IPS DF 6.9 (cell line): ENCODE measurements around the gene REV3L.

Experiments used
- DNase-seq: peaks from one replicate; pipeline ENCODE4 v3.0.0-alpha.2; 2013; ENCODE audit warnings: low read depth, low spot score
- H3K27ac ChIP-seq: one replicate; pipeline ENCODE4 v1.5.1; 2013; ENCODE audit warnings: low read length, control low read depth
- H3K27me3 ChIP-seq: 2 replicates; pipeline ENCODE4 v1.6.1; 2013; ENCODE audit warnings: mild to moderate bottlenecking, low read length; ENCODE audit not compliant: control insufficient read depth, insufficient read depth
- H3K36me3 ChIP-seq: 2 replicates; pipeline ENCODE4 v1.6.1; 2013; ENCODE audit warnings: low read length; ENCODE audit not compliant: control insufficient read depth, insufficient read depth
- H3K4me1 ChIP-seq: 2 replicates; pipeline ENCODE4 v1.6.1; 2013; ENCODE audit warnings: low read length; ENCODE audit not compliant: control insufficient read depth, insufficient read depth
- H3K4me3 ChIP-seq: 2 replicates; pipeline ENCODE4 v1.5.1; 2013; ENCODE audit warnings: mild to moderate bottlenecking, low read length
- H3K9me3 ChIP-seq: 2 replicates; pipeline ENCODE4 v1.6.1; 2013; ENCODE audit warnings: low read length, inconsistent platforms; ENCODE audit not compliant: control insufficient read depth, insufficient read depth
- WGBS: extraction: QIAGEN DNeasy Blood & Tissue Kit; methylation state at CpG from one replicate; pipeline ENCODE4 v1.1.7; 2013; ENCODE audit warnings: mixed read lengths, missing lambda C conversion rate; ENCODE audit not compliant: insufficient read length, insufficient coverage; 5-methylcytosine and 5-hydroxymethylcytosine counted together

Gene REV3L

GRCh38 chr6:111427341-111428116, 55.5 kb downstream of the REV3L start:
- Histone ChIP-seq H3K36me3 (no peaks in the 10 kb centered on the region), H3K27ac (no peak overlapping the region), H3K27me3 (no peaks in the 10 kb centered on the region), H3K4me3 (no peak overlapping the region), H3K4me1 (no peaks in the 10 kb centered on the region), H3K9me3 (no peaks in the 10 kb centered on the region)
- WGBS = no CpG with 5 or more reads among the region's 5 CpGs
- DNase-seq = no peak

DNA sequence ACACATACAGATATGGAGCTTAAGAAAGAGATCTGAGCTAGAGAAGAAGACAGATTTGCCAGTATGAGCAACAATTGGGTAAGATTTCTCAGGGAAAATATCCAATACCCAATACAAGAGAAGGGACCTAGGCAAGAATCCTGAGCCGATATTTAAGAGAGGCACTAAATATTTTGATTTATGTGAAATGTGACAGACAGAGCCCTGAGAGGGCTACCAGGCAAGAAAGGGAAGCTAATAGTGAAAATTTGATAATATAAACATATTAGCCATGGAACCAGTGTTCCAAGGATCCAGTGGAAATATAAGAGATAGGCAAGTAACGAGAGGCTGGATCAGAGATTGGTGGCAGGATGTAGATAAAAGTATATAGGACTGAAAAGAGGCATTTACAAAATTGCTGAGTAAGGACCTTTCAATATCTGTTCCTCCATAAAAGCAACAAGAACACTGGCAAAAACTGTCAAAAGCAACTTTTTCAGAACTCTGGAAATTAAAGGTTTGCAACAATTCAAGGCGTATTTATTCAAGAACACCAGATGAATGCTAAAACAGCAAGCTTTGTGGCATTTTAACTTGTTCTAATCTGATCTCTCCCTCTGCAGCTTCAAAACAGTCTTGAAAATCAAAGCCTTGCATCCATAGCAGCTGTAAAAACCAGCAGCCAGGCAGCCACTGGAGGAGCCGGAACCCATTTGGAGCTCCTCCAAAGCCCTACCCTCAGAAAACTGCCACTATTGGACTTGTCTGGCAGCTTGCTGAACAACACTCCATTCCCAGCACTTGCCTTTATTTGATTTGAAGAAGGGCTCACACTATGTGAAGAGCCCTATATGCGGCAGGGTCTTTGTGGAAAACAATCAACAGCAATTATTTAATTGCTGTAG, 58.8 kb downstream of the REV3L start:
- H3K4me3 ChIP-seq = no peak overlapping the region
- no peak for DNase-seq
- no peaks in the 10 kb centered on the region for H3K4me1 ChIP-seq
- no CpG with 5 or more reads among the region's 5 CpGs for WGBS
- H3K27ac ChIP-seq = no peak overlapping the region
- H3K36me3 ChIP-seq = no peaks in the 10 kb centered on the region
- no peaks in the 10 kb centered on the region for H3K27me3 ChIP-seq
- H3K9me3 ChIP-seq = no peaks in the 10 kb centered on the region

GRCh38 chr6:111423055-111423633, 59.9 kb downstream of the REV3L start:
- Histone ChIP-seq H3K4me3 (no peak overlapping the region), H3K27me3 (no peaks in the 10 kb centered on the region)
- 100% methylated on average over 1 of the region's 2 CpGs for WGBS

DNA sequence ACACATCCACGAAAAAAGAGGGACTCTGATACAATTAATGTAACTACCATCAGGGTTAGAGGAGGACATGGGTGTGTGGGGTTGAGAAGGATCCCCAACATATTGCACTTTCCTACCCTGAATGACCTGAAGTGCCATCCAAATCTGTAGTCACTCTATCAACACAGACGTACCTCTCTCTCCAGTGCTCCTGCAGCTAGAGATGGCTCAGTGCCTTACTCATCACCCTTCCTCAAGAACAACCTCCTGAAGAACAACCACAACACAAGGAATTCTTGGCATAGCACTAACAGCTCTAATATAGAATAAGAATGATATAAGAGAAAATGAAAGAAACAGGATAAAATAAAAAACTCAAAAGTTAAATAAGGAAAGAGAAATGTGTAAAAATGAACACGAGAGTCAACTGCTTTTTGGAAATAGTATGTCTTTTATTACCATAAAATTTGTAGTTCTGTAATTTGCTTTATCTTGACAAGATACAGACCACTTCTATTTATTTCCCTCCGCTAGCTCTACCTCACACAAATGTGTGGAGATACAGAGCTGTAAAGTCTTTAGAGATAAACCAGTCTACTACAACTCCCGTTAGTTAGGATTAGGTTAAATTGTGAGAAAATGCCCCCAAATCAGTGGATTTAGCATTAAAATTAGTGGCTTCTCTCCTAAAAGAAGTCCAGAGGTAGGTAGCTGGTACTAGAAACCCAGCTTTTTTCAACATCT, 63.9 kb downstream of the REV3L start:
- Histone ChIP-seq H3K36me3 (no peaks in the 10 kb centered on the region), H3K27ac (no peak overlapping the region), H3K4me3 (no peak overlapping the region), H3K9me3 (no peaks in the 10 kb centered on the region), H3K27me3 (no peaks in the 10 kb centered on the region), H3K4me1 (no peaks in the 10 kb centered on the region)
- DNase-seq = no peak
- WGBS = no CpG with 5 or more reads among the region's 5 CpGs

More at GRCh38 chr6:111423055-111423633, 59.9 kb downstream of the REV3L start:
- H3K9me3 ChIP-seq = no peaks in the 10 kb centered on the region
- H3K4me1 ChIP-seq = no peaks in the 10 kb centered on the region
- H3K27ac ChIP-seq = no peak overlapping the region
- DNase-seq = no peak
- no peaks in the 10 kb centered on the region for H3K36me3 ChIP-seq

DNA sequence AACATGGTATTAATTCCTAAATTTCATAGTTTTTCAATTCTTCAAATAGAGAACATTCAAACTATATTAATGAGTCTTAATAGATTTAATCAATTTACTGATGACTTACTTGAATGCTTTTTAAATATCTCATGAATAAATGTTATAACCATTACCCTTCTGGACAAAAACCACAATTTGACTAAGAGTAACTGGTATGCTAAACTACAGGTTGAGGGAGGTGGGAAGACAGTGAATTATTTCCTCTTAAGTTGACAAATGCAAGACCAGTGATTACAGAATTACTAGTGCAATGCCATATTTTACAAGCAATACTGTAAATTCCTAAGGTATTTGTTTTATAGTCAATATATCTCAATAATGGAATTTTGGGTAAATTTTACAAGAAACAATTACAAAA, 65.1 kb downstream of the REV3L start:
- Histone ChIP-seq H3K4me3 (no peak overlapping the region), H3K27ac (no peak overlapping the region), H3K27me3 (no peaks in the 10 kb centered on the region), H3K36me3 (no peaks in the 10 kb centered on the region), H3K9me3 (no peaks in the 10 kb centered on the region), H3K4me1 (no peaks in the 10 kb centered on the region)
- DNase-seq = no peak

- Histone ChIP-seq H3K4me1 (no peaks in the 10 kb centered on the region), H3K27me3 (no peaks in the 10 kb centered on the region), H3K27ac (no peak overlapping the region), H3K9me3 (no peaks in the 10 kb centered on the region), H3K36me3 (no peaks in the 10 kb centered on the region), H3K4me3 (no peak overlapping the region)
- WGBS = no CpG with 5 or more reads among the region's 2 CpGs
- DNase-seq = no peak
These were observed 65.8 kb downstream of the REV3L start for GRCh38 chr6:111417181-111417585.

- Histone ChIP-seq H3K4me3 (no peak overlapping the region), H3K4me1 (no peaks in the 10 kb centered on the region), H3K36me3 (no peaks in the 10 kb centered on the region), H3K27me3 (no peaks in the 10 kb centered on the region), H3K9me3 (no peaks in the 10 kb centered on the region), H3K27ac (no peak overlapping the region)
- no peak for DNase-seq
These were observed 66.5 kb downstream of the REV3L start for GRCh38 chr6:111416529-111416928.

GRCh38 chr6:111414373-111414772, 68.6 kb downstream of the REV3L start:
- Histone ChIP-seq H3K4me3 (no peak overlapping the region), H3K36me3 (no peaks in the 10 kb centered on the region), H3K4me1 (no peaks in the 10 kb centered on the region), H3K27ac (no peak overlapping the region), H3K9me3 (no peaks in the 10 kb centered on the region), H3K27me3 (no peaks in the 10 kb centered on the region)
- no CpG with 5 or more reads among the region's 1 CpG for WGBS
- DNase-seq = no peak

- no peak overlapping the region for H3K4me3 ChIP-seq
- H3K36me3 ChIP-seq = no peaks in the 10 kb centered on the region
- no peak for DNase-seq
- no CpG with 5 or more reads among the region's 4 CpGs for WGBS
- no peaks in the 10 kb centered on the region for H3K4me1 ChIP-seq
- no peak overlapping the region for H3K27ac ChIP-seq
- no peaks in the 10 kb centered on the region for H3K9me3 ChIP-seq
- H3K27me3 ChIP-seq = no peaks in the 10 kb centered on the region
These were observed 70.9 kb downstream of the REV3L start for GRCh38 chr6:111411978-111412566.

DNA sequence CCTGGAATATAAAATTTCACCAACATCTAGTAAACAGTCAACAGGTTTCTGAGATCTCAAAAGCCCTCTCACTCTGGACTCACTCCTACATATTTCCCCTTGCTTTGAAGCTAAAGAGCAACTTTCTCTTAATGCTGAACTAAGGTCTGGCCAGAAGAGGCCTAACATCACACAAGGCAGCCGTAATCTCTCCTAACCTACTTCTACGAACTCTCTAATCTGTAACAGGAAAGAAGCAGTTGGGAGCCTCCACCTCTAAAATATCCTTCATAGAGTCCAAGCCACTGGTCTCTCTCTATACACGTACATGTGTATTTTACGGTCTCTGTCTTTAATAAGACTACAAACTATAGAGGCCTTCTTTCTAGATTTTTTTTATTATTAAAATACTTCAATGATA, 72.0 kb downstream of the REV3L start:
- H3K27me3 ChIP-seq = no peaks in the 10 kb centered on the region
- no peaks in the 10 kb centered on the region for H3K4me1 ChIP-seq
- no CpG with 5 or more reads among the region's 4 CpGs for WGBS
- no peak overlapping the region for H3K27ac ChIP-seq
- no peaks in the 10 kb centered on the region for H3K36me3 ChIP-seq
- H3K9me3 ChIP-seq = no peaks in the 10 kb centered on the region
- H3K4me3 ChIP-seq = no peak overlapping the region
- no peak for DNase-seq
